ENCODE measurements around the gene ATXN7. TPM values are rescaled to one million over a fixed set of nuclear protein-coding genes. Genes with fewer than 3 reads are reported as not detected.

Gene ATXN7
- total and polyA plus RNA-seq, 2 of the 4 experiments (the other 2 are of a cell fraction), result 8.6 to 13.6 TPM

GRCh38 chr3:63857311-63857710 is 6.4 kb upstream of the ATXN7 start:
- H3K4me2 ChIP-seq (ENCODE audit: low read depth, low read length), result no peak overlapping the region
- no peak for DNase-seq

More at GRCh38 chr3:63857311-63857710, 6.4 kb upstream of the ATXN7 start:
- Histone ChIP-seq H3K18ac (ENCODE audit: low read depth, low read length) (no peak overlapping the region), H2AK5ac (ENCODE audit: low read depth, low read length) (no peak overlapping the region), H3K27me3 (ENCODE audit: control insufficient read depth, insufficient read depth, low read length) (no peaks in the 10 kb centered on the region), H4K8ac (ENCODE audit: low read depth in 2 of 2, low read length in 2 of 2) (no peak overlapping the region), H3K36me3 (ENCODE audit: control insufficient read depth, insufficient read depth, low read length) (no peaks in the 10 kb centered on the region), H3K9me1 (ENCODE audit: insufficient read depth, low read length) (peaks cover 10% of the 10 kb centered on the region), H4K20me1 (ENCODE audit: insufficient read depth, low read length) (peaks cover 5% of the 10 kb centered on the region; the same call in 1 of the 2 replicates), H3K4me1 (ENCODE audit: control insufficient read depth, insufficient read depth, low read length) (peaks cover 1% of the 10 kb centered on the region; the same call in 1 of the 2 replicates), H2BK120ac (ENCODE audit: low read depth, low read length) (no peak overlapping the region), H4K5ac (ENCODE audit: low read depth, low read length) (no peak overlapping the region), H2BK5ac (ENCODE audit: low read depth, low read length, poor library complexity, severe bottlenecking) (no peak overlapping the region), H3K79me1 (ENCODE audit: low read depth in 1 of 2, low read length in 2 of 2) (peaks cover 36 to 44% of the 10 kb centered on the region in 2 experiments), H3K14ac (replicated peaks; ENCODE audit: low read depth, low read length) (no peak overlapping the region), H3K4me3 (ENCODE audit: insufficient read depth, low read depth, low read length) (no peak overlapping the region), H3K9me3 (ENCODE audit: control insufficient read depth, insufficient read depth, low read length) (no peaks in the 10 kb centered on the region), H3K9ac (ENCODE audit: low read depth, low read length) (no peak overlapping the region), H4K91ac (ENCODE audit: insufficient read depth, low read depth, low read length) (no peak overlapping the region), H2AK9ac (replicated peaks; ENCODE audit: low read depth, low read length, poor library complexity) (no peak overlapping the region), H3K23ac (ENCODE audit: low read depth, low read length) (no peak overlapping the region), H2BK15ac (ENCODE audit: low read depth, low read length) (no peak overlapping the region), H2AFZ (replicated peaks; ENCODE audit: low read length, poor library complexity) (no peak overlapping the region), H2BK20ac (ENCODE audit: low read depth, low read length) (no peak overlapping the region), H3K27ac (ENCODE audit: insufficient read depth, low read length) (no peak overlapping the region), H3K56ac (ENCODE audit: extremely low read depth, insufficient read depth, low read length) (no peak overlapping the region), H3K4ac (ENCODE audit: low read depth, low read length) (no peak overlapping the region)
- ChIA-PET CTCF (no interaction called here), POLR2A (ENCODE audit: unreplicated experiment) (no interaction called here)
- intact Hi-C loops (cut with micrococcal nuclease) (no loop called here), in situ Hi-C loops (cut with MboI; ENCODE audit: low sequenced_read_pairs) (no loop called here), dilution Hi-C loops (cut with HindIII; ENCODE audit: low sequenced_read_pairs, unreplicated experiment) (no loop called here)
- WGBS, 2 experiments (ENCODE audit: extremely low coverage in 2 of 2, insufficient read length in 1 of 2), result no CpG with 5 or more reads among the region's 2 CpGs
- TF ChIP-seq RAD21 (IDR thresholded peaks at IDR 0.05; ENCODE audit: low read length) (no peak), CEBPB (IDR thresholded peaks at IDR 0.05; ENCODE audit: low read depth, low read length) (no peak), MAFK (IDR thresholded peaks at IDR 0.05; ENCODE audit: low read depth, low read length) (no peak), RCOR1 (IDR thresholded peaks at IDR 0.05; ENCODE audit: insufficient replicate concordance, low read length) (no peak), FOS (IDR thresholded peaks at IDR 0.05; ENCODE audit: low read depth, low read length) (no peak), BHLHE40 (IDR thresholded peaks at IDR 0.05; ENCODE audit: low read depth, low read length) (no peak), NFE2L2 (IDR thresholded peaks at IDR 0.05; ENCODE audit: low read depth, low read length) (no peak), MAZ (IDR thresholded peaks at IDR 0.05; ENCODE audit: borderline replicate concordance, low read depth, low read length) (no peak), CHD1 (IDR thresholded peaks at IDR 0.05; ENCODE audit: low read depth, low read length) (no peak), MXI1 (IDR thresholded peaks at IDR 0.05; ENCODE audit: borderline replicate concordance, low read depth, low read length) (no peak)
- TF ChIP-seq, protein P1, sequence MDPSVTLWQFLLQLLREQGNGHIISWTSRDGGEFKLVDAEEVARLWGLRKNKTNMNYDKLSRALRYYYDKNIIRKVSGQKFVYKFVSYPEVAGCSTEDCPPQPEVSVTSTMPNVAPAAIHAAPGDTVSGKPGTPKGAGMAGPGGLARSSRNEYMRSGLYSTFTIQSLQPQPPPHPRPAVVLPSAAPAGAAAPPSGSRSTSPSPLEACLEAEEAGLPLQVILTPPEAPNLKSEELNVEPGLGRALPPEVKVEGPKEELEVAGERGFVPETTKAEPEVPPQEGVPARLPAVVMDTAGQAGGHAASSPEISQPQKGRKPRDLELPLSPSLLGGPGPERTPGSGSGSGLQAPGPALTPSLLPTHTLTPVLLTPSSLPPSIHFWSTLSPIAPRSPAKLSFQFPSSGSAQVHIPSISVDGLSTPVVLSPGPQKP (IDR thresholded peaks at IDR 0.05; ENCODE audit: borderline replicate concordance, low read depth, low read length), result no peak
- TF ChIP-seq, protein P2, sequence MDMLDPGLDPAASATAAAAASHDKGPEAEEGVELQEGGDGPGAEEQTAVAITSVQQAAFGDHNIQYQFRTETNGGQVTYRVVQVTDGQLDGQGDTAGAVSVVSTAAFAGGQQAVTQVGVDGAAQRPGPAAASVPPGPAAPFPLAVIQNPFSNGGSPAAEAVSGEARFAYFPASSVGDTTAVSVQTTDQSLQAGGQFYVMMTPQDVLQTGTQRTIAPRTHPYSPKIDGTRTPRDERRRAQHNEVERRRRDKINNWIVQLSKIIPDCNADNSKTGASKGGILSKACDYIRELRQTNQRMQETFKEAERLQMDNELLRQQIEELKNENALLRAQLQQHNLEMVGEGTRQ (IDR thresholded peaks at IDR 0.05; ENCODE audit: low read depth, low read length), result no peak
- ATAC-seq (ENCODE audit: low read depth), result no peak
- no TSS peak for BruUV-seq (replicated peaks)
